Suppressor macrophage treated with lipopolysaccharide for 4 hours (primary cell): ENCODE measurements around the gene SLC6A3.

Source experiments
- DNase-seq: peaks from one replicate; pipeline ENCODE4 v3.0.0-alpha.2; 2020

The SLC6A3 gene

DNA sequence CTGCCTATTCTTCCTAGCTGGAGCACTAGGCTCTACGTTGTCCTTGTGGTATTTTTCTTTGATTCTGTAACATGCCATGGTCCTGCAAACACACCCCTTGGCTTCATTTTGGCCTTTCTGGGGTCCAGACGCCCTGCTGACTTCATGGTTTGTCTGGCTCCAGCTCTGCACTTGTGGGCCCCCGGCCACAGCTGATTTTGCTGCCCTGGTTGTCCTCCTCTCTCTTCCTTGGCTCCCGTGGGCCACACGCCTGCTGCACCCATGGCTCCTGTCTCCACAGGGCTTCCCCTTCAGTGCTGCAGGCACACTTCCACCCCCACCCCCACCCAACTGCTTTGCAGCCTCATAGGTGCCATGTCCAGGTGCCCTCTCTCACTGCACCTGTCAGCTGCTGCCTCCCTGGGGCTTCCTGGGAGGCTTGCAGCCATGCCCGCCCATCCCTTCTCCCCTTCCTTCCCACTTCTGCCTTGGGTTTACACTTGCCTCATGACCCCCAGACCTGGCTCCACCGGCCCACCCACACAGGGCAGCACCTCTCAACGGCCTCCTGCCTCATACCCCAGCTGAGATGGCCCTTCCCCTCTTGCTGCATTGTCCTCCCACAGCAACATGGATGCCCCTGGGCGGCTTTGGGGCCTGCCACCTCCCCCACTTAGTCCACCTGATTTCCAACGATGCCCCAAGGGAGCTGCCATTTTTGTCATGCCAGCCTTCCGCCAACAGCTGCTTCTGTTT lies 25.6 kb downstream of the SLC6A3 start:
- no peak for DNase-seq

DNA sequence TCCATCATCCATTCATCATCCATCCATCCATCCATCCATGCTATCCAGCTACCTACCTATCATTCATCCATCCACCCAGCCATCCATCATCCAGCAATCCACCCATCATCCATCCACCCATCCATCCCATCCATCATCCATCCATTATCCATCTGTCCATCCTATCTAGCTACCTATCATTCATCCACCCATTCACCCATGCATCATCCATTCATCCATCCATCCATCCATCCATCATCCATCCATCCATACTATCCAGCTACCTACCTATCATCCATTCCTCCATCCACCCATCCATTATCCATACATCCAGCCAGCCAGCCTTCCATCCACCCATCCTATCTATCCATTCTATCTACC lies 26.3 kb downstream of the SLC6A3 start:
- no peak for DNase-seq

DNA sequence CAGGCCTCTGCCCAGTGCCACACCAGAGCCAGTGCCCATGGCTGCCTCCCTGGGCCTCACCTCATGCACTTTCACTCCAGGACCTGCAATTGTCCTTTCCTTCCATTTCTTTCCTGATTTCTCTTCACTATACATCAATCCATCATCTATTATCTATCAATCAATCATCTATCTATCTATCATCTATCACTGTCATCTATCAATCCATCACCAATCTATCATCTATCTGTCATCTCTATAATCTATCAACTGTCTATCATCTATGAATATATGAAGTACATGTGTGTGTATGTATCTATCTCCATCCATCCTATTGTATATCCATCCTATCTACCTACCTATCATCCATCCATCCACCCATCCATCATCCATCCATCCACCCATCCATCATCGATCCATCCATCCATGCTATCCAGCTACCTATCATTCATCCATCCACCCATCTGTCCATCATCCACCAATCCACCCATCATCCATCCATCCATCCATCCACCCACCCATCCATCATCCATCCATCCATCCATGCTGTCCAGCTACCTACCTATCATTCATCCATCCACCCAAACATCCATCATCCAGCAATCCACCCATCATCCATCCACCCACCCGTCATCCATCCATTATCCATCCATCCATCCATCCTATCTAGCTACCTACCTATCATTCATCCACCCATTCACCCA lies 26.9 kb downstream of the SLC6A3 start:
- no peak for DNase-seq

DNA sequence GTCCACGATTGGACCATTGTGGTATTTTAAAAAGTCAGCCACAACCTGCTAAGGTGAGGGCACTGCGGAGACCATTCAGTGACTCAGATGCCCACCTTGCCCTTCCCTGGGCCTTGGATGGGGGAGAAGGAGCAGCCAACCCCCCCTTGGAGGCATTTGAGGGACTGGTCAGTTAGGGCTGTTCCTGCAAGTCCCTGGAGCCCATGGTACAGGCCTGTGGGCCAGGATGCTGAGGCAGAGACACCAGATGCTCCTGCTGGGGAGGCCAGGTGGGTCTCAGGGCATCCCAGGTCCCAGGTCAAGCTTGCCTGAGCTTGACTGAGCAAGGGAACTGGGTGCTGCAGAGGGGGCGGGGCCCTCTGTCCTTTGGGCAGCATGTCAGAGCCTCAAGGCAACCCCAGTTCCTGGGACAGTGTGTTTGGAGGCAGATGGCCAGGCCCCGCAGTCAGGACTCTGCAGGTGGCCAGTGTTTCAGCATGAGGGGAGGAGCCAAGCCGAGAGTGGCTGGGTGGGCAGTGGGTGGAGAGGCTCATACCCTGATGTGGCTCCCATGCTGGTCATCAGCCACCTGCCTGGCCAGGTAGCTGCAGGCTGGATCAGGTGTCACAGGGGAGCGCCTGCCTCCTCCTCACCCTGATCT lies 27.5 kb downstream of the SLC6A3 start:
- DNase-seq = no peak

DNA sequence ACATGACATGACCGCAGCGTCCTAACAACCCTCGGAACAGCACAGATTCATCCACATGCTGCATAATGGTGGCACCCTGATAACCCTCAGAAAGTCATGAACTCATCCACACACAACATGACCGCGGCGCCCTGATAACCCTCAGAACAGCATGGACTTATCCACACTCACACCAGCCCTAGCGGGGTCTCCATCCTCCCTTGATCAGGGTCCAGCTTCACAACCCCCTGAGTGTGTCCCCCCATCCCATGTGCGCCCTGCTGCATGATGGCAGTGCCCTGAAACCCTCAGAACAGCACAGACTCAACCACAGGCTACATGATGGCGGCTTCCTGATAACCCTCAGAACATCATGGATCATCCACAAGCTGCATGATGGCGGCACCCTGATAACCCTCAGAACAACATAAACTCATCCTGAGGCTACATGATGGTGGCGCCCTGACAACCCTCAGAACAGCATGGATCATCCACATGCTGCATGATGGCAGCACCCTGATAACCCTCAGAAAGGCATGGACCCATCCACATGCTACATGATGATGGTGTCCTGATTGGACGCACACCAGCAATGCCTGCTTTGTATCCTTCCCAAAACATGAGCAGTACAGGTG lies 28.3 kb downstream of the SLC6A3 start:
- no peak for DNase-seq

DNA sequence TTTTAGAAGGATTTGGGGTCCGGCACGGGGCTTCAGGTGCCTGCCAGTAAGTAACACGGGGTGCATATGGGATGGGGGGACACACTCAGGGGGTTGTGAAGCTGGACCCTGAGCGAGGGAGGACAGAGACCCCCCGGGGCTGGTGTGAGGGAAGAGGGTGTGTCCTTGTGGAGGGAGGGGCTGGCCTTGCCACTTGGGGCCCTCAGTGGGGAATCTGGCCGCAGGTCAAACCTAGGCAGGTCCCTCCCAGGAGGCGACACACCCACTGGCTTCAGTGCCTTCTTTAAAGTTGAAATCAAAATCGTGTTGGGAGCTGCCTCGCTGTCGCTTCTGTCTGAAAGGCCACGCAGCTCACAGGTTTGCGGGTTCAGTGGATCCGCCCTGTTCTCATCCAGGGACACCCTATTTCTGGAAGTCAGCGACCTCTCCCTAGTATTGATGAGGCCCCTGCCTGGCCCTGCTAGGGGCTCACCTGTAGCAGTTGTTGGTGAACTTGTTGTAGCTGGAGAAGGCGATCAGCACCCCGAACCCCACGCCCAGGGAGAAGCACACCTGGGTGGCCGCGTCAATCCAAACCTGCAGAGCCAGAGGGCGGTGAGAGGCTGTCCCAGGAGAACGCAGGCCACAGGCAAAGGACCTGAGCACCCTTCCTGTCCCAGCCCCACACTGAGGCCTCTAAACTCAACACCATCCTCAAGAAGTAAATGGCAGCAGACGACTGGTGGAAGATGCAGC lies 29.4 kb downstream of the SLC6A3 start:
- DNase-seq = no peak

DNA sequence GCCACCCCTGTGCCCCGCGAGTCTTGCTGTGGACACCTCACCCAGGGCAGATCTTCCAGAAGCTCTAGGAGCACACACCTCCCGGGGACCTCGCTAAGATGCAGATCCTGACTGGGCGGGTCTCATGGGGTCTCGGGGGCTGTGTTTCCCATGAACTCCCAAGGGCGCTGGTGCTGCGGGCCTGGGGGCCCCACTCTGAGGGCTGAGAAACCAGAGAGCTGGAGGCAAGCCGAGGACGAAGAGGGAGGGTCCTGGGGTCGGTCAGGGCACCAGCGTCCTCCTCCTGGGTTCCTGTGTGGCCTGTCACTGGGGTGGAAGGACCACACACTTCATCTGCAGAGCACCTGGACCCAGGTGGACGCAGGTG lies 30.2 kb downstream of the SLC6A3 start:
- no peak for DNase-seq

DNA sequence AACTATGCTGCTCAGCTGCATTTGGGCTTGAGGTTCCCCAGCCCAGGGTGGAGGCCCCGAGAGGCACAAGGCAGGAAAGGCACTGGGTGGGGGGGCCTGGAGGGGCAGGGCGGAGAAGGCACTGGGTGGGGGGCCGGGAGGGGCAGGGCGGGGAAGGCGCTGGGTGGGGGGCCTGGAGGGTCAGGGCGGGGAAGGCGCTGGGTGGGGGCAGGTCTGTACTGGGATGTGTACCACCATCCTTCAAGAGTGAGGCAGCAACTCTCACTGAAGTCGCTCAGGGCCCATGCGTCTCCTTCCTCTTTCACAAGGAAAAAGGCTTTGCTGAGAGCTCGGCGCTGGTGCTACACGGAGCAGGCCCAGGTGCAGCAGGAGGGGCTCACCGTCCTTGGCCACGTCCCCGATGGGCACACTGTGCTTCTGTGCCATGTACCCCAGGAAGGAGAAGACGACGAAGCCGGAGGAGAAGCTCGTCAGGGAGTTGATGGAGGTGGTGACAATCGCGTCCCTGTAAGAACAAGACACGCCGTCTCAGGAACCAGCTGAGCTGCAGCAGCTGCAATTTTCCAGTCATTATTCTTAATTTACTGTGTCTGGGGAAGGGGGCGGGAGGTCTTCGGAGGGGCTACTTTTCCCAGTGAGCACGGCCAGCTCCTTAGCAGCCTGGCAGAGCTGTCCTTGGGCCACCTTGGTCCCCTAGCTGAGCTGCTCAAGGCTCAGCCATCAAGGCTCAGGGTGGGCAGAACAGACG lies 30.8 kb downstream of the SLC6A3 start:
- no peak for DNase-seq

DNA sequence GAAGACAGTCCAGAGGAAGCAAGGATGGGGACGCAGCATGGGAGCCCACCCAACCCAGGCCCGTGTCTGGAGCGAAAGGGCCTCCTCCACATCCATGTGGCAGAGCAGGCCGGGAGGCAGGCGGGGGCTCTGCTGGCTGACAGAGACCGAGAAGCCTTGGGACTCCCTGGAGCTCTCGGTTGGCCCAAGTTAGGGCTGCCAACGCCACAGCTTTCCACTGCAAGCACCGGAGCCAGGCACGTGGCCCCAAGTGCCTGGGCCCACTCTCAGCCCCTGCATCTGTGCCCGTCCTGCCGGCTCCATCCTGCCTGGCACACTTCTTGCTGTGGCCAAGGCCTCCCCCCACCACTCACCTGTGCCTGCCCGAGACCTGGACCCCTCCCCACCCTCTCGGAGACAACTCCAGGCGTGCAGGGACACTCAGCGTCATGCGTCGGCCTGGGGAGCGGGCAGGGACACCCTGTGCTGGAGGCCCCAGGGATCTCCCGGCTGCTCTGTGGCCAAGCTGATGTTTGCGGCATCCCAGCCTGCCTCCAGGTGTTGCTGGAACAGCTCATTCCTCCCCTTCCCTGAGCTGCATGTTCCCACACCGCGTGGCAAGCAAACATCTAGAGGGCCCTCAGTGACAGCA lies 31.5 kb downstream of the SLC6A3 start:
- DNase-seq = no peak

DNA sequence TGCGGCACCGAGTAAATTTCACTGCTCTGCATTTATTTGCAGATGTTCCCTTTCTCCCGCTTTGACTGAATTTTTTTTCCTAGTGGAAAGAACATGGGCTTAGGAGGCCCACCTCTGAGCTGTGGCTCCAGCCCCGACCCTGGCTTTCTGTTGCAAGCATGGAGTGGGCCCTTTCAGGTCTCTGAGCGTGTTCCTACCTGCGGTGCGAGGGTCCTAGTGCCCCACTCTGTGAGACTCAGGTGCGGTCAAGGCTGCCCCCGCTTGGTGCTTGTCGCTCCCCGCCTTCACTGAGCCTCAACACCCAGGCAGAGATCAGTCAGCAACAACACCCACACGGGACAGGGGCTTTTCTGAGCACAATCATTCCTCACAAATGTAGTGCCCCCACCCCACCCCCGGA lies 32.0 kb downstream of the SLC6A3 start:
- no peak for DNase-seq

DNA sequence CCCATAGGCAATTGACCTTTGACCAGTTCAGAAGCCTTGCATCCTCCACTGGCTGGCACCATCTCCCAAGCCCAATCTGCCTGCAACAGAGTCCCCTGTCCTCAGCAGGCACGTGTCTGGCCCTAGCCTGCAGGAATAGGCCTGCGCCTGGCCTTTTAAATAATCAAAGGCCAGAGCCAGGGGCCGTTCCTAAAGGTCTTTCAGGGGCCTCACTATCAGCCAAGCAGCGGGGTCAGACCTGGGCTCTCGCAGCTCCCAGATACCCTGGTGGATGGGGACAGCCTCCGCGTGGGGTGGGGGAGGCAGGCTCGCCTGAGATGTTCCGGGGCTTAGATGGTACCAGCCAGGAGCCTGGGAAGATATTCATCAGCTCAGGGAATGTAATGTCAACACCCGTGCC lies 32.6 kb downstream of the SLC6A3 start:
- no peak for DNase-seq

DNA sequence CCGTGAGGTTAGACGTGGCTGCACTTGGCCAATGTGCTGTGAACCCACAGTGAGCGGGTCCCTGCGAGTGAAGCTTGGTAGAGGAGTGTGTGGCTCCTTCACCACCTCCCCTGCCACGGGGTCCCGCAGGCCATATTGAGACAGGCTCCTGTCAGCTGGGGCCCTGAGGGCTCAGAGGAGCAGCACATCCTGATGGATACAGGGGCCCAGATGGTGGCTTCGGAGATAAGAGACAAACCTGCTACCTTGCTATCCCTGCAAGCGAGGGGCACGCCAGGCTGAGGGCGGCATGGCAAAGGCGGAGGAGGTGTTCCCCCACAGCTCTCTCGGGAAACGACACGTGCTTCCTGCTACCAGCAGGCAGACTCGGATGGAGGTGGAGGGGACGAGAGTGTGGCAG lies 33.1 kb downstream of the SLC6A3 start:
- DNase-seq = no peak

DNA sequence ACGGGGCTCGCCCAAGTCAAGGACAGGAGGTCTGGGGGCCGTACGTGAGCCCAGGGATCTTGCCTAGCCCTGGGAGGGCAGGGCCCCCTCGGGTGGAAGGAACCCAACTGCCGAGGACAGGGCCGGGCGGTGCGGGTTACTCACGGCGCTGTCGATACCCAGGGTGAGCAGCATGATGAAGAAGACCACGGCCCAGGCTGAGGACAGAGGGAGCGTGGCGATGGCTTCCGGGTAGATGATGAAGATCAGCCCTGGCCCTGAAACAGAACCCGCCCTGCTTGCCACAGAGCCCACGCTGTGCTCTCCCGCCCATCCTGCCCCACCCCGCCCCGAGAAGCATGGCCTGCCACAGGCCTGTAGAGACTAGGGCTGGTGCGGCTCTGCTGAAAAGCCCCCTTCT lies 34.1 kb downstream of the SLC6A3 start:
- DNase-seq = no peak

DNA sequence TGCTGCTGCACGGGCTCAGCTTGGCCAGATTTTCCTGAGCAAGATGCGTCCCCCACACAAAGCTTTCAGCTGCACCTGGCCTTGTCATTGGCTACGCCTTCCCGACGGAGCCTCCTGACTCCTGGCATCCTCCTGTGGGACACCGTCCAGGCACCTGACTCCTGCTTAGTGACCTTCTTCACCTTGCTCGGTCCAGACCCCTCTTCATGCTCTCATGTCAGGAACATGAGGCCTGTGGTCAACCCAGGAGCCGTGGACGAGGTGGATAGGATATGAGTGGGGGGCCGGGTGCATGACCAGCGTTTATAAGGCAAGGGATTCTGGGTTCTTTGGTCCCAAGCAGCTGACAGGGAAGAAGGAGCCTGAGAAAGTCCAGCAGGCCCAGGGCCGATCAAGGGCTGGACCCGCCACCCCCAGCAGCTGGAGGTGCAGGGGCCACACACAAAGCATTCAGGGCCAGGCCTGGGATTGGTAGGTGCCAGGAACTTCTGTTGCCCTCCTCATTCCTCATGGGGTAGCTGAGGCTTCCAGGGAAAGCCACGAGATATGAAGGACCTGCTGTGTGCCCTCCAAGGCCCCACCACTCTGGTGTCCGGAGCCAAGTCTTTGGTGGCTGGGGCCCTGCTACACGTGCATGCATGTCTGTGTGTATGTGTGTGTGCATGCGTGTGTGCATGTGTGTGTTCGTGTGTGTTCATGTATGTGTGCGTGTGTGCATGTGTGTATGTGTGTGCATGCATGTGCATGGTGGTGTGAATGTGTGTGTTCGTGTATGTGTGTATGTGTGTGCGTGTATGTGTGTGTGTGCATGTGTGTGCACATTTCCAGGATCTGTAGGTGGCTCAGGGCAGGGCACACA lies 34.9 kb downstream of the SLC6A3 start:
- no peak for DNase-seq

DNA sequence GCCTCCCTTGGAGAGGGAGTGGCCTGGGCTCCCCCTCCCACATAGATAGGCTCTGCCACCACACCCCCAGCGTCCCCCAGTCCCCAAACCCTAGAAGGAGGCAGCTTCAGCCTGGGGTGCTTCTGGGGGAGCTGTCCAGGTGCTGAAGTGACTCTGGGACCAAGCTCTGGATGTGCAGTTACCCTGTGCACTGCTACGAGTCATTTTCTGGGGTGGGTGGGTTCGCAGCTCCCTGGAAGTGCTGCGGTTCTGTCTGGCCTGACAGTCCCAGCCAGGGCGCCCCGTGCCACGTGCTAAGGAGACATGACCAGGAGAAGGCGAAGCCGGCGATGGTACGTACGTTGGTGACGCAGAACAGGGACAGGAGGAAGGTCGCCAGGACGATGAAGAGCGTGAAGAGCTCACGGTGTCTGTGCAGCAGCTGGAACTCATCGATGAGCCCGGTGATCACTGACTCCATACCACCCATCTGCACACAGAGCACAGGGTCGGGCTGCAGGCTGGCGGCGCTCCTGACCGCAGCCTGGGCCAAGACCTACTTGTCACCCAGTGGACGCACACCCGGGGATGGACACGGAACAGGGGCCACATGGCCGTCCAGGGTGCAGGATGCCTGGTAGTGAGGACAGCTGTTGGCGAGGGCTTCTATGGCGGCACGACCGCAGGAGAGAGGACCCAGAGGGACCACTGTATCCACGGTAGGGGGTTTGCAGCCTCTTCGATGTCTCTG lies 35.7 kb downstream of the SLC6A3 start:
- DNase-seq = no peak

DNA sequence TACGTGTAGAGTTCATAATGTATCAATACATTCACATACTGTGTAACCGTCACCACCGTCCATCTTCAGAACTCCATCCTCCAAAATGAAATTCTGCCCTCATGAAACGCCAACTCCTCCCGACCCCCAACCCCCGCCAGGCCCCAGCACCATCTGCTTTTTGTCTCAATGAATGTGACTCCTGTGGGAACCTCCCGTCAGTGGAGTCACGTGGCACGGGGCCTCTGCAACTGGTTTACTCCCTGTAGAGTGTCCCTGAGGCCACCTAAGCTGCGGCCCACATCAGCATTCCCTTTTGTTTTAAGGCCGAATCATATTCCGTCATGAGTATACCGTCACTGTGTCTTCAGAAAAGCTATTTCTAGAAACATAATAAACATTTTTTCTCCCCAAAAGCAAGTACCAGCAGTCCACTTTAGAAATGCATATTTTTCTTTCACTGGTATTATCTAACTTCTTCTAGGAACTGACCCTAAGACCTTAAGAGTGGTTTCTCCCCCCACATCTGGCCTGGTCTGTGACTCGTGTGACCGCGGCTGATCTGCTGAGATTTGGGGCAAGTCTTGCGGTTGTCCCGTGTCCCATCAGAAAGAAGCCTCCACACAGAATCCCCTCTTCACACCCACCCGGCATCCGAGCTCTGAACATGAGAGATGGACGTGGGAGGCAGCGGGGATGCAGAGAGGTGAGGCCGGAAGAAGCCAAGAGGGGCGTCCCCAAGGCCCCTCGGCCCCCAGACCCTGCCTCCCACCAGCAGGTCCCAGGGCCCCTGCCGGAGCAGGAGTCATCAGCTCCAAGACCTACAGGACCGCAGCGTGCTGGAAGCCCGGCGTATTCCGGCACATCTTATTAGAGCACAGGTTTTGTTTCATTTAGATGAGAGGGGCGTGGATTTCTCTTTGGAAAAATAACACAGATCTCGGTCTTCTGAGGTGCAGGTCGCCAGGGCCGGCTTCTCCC lies 38.3 kb downstream of the SLC6A3 start:
- no peak for DNase-seq

DNA sequence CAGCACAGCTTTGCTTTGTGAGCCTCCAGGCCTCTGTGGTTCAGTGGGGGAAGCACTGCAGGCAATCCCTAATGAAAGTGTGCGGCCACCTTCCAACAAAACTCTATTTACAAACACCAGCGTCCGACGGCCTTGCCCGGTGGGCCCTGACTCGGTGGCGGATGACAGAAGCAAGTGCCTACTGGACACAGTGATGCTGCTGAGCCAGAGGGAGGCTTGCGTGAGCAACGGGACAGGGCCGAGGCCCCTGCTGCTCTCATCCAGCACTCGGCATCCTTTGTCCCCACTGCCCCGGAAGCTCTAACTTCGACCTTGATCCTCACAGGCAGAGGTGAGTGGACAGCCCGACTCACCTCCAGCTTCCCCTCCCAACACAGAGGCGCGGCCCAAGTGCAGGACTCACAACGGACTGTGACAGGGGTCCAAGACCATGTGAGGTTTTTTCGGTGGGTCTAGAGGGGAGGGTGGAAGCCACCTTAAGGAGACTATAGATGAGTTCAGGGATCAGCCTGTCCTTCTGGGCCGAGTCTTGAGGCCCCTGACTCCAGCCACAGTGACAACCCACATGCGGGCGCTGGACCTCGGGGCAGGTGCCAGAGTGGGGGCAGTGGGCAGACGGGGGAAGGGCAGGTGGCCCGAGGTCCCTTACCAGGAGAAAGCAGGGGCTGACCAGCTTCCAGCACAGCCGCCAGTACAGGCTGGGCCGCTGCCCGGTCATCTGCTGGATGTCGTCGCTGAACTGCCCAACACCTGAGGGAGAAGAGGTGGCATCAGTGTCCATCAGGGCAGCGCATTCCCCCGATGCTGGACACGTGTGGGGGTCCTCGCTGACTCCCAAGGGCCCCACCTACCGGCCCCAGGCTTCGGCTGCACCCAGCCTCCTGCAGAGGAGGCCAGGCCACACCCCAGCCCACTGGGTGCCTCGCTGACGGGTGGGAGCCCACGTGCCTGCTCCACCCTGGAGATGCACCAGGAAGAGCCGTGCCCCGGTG lies 39.4 kb downstream of the SLC6A3 start:
- DNase-seq = no peak

DNA sequence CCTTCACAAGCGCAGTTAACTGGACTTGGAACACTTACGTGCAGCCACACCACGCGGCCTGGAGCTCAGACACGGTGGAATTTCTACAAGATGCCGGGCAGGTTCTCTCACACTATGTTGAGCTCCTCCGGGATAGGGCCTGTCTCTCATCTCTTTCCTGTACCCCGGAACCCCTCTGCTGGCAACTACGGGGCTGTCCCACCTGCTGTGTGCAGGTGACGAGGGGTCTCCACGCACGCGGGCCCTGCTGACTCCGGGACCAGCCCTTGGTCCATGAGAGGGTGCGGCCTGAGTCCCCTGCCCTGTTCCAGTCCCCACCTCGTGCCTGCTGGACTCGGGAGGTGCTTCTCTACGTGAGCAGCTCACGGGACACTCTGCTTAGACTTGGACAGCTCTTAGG lies 40.1 kb downstream of the SLC6A3 start:
- no peak for DNase-seq
